HG02678 (cell line): ENCODE results near the gene APOA1.
"Not testable (repeated sequence)": the region's sequence is repeated elsewhere in the genome, so short reads cannot be mapped to it uniquely, and the experiment has no call there.

Experiments
- ATAC-seq: cut with Tn5 transposase; IDR thresholded peaks from one replicate; pipeline ENCODE4 v1.9.1; 2021; ENCODE audit warnings: mild to moderate bottlenecking, moderate library complexity; ENCODE audit not compliant: unreplicated experiment

Gene APOA1

DNA sequence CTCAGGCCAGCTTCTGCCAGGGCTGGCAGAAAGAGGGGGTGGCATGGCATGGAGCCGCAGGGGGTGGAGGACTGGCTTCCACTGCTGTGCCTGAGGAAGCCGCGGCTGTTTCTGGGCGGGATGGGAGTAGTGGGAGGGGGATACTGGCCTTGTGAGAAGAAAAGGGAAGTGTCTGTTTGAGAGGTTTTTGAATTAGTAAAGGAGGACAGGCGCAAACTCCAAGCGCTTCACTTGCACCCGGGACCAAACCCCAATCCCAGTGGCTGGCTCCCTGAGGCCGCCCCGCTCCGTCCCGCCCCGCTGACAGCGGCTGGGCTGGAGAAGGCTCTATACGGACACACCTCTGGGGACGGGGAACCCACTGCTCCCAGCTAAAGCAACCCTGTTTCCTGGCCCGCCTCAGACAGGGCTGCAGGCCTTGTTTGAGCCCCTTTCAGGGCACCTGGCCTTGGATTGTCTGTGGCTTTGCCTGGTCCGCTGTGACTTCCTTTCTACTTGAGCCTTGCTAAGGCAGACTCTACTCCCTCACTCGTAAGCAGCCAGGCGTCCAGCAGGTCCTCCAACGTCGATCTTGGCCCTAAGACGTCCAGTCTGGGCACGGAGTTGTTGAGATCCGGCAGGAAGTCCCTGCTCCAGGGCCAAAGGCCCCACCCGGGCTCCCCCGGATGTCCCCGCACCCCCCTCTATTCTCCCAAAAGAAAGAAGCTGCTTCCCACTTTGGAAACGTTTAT is 2.2 kb downstream of the APOA1 start:
- ATAC-seq, result no peak

DNA sequence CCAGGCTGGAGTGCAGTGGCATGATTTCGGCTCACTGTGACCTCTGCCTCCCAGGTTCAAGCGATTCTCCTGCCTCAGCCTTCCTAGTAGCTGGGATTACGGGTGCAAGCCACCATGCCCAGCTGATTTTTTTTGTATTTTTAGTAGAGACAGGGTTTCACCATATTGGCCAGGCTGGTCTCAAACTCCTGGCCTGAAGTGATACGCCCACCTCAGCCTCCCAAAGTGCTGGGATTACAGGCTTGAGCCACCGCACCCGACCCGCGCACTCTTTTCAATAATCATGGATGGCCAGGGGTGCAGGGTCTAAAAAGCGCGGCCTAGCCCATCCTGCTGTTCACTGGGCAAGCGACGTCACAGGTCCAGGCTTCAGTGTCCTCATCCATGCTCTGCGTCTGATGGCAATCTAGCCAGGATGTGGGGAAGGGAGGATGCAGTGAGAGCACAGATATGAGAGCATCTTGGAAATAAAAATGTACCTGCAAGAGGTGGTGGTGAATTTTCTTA is 2.8 kb downstream of the APOA1 start:
- not testable (repeated sequence) for ATAC-seq

DNA sequence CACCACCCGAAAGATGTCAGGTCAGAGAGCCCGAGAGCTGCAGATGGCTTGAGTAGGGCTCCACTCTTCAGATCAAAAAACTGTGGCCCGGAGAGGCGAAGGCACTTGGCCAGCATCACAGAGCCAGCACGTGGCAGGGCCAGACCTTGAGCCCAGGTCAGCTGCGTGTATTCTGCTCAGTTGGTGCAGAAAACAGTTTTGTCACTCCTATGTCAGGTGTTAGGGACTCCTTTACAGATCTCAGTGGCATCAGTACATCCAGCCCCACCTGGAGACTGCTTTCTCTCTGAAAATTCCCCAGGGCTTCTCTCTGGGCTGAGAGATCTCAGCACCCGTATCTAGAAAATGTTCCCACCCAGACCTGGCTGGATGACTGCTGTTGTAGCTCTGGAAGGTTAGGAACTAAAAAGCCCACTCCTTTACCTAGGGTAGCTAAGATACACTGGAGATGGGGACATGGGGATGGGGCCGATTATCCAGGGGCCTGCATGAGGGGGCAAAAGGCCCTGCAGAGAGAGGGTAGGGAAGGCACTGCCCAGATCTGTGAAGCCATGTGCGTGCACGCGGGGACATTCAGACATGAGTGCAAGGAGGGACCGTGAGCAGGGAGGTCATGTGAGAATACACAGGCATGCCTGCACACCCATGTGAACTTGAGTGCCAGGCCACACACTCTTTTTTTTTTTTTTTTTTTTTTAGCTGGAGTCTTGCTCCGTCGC is 3.4 kb downstream of the APOA1 start:
- ATAC-seq, result no peak

DNA sequence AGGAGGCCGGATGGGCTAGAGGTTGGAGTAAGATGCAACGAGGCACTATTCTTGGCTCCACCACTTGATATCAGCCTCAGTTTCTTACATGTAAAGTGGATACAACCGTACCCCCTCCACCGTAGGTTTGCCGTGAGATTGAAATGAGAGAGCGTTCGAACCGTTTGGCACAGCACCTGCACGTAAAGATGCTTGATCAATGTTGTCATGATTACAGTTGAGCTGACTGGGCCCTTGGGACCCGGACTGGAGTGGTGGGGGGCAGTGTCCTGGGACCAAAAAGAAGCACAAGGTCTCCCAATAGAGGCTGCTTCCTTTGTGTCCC is 4.0 kb downstream of the APOA1 start:
- ATAC-seq, result no peak

DNA sequence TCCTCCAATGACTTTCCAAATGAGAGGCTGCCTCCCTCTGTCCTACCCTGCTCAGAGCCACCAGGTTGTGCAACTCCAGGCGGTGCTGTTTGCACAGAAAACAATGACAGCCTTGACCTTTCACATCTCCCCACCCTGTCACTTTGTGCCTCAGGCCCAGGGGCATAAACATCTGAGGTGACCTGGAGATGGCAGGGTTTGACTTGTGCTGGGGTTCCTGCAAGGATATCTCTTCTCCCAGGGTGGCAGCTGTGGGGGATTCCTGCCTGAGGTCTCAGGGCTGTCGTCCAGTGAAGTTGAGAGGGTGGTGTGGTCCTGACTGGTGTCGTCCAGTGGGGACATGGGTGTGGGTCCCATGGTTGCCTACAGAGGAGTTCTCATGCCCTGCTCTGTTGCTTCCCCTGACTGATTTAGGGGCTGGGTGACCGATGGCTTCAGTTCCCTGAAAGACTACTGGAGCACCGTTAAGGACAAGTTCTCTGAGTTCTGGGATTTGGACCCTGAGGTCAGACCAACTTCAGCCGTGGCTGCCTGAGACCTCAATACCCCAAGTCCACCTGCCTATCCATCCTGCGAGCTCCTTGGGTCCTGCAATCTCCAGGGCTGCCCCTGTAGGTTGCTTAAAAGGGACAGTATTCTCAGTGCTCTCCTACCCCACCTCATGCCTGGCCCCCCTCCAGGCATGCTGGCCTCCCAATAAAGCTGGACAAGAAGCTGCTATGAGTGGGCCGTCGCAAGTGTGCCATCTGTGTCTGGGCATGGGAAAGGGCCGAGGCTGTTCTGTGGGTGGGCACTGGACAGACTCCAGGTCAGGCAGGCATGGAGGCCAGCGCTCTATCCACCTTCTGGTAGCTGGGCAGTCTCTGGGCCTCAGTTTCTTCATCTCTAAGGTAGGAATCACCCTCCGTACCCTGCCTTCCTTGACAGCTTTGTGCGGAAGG is 4.8 kb downstream of the APOA1 start:
- ATAC-seq, result no peak

DNA sequence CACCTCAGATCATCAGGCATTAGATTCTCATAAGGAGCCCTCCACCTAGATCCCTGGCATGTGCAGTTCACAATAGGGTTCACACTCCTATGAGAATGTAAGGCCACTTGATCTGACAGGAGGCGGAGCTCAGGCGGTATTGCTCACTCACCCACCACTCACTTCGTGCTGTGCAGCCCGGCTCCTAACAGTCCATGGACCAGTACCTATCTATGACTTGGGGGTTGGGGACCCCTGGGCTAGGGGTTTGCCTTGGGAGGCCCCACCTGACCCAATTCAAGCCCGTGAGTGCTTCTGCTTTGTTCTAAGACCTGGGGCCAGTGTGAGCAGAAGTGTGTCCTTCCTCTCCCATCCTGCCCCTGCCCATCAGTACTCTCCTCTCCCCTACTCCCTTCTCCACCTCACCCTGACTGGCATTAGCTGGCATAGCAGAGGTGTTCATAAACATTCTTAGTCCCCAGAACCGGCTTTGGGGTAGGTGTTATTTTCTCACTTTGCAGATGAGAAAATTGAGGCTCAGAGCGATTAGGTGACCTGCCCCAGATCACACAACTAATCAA is 5.6 kb downstream of the APOA1 start:
- no peak for ATAC-seq

DNA sequence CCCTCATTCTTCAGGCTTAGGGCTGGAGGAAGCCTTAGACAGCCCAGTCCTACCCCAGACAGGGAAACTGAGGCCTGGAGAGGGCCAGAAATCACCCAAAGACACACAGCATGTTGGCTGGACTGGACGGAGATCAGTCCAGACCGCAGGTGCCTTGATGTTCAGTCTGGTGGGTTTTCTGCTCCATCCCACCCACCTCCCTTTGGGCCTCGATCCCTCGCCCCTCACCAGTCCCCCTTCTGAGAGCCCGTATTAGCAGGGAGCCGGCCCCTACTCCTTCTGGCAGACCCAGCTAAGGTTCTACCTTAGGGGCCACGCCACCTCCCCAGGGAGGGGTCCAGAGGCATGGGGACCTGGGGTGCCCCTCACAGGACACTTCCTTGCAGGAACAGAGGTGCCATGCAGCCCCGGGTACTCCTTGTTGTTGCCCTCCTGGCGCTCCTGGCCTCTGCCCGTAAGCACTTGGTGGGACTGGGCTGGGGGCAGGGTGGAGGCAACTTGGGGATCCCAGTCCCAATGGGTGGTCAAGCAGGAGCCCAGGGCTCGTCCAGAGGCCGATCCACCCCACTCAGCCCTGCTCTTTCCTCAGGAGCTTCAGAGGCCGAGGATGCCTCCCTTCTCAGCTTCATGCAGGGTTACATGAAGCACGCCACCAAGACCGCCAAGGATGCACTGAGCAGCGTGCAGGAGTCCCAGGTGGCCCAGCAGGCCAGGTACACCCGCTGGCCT is 7.1 kb downstream of the APOA1 start:
- ATAC-seq, result no peak

DNA sequence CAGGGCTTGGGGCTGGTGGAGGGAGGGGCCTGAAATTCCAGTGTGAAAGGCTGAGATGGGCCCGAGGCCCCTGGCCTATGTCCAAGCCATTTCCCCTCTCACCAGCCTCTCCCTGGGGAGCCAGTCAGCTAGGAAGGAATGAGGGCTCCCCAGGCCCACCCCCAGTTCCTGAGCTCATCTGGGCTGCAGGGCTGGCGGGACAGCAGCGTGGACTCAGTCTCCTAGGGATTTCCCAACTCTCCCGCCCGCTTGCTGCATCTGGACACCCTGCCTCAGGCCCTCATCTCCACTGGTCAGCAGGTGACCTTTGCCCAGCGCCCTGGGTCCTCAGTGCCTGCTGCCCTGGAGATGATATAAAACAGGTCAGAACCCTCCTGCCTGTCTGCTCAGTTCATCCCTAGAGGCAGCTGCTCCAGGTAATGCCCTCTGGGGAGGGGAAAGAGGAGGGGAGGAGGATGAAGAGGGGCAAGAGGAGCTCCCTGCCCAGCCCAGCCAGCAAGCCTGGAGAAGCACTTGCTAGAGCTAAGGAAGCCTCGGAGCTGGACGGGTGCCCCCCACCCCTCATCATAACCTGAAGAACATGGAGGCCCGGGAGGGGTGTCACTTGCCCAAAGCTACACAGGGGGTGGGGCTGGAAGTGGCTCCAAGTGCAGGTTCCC is 7.8 kb downstream of the APOA1 start, which contains the start of gene APOC3:
TSS of gene APOC3 (plus strand) at position 383 of the 659 bp plus-strand sequence. CDS start 676 bp downstream, outside the sequence.
- no peak for ATAC-seq

DNA sequence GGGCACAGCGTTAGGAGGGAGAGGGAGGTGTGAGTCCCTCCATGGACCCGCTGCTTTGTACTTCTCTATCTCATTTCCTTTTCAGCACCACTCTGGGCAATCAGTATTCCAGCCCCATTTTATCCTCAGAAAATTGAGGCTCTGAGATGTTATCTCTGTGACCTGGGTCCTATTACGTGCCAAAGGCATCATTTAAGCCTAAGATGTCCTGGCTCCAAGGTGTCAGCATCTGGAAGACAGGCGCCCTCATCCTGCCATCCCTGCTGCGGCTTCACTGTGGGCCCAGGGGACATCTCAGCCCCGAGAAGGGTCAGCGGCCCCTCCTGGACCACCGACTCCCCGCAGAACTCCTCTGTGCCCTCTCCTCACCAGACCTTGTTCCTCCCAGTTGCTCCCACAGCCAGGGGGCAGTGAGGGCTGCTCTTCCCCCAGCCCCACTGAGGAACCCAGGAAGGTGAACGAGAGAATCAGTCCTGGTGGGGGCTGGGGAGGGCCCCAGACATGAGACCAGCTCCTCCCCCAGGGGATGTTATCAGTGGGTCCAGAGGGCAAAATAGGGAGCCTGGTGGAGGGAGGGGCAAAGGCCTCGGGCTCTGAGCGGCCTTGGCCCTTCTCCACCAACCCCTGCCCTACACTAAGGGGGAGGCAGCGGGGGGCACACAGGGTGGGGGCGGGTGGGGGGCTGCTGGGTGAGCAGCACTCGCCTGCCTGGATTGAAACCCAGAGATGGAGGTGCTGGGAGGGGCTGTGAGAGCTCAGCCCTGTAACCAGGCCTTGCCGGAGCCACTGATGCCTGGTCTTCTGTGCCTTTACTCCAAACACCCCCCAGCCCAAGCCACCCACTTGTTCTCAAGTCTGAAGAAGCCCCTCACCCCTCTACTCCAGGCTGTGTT is 8.5 kb downstream of the APOA1 start:
- no peak for ATAC-seq

DNA sequence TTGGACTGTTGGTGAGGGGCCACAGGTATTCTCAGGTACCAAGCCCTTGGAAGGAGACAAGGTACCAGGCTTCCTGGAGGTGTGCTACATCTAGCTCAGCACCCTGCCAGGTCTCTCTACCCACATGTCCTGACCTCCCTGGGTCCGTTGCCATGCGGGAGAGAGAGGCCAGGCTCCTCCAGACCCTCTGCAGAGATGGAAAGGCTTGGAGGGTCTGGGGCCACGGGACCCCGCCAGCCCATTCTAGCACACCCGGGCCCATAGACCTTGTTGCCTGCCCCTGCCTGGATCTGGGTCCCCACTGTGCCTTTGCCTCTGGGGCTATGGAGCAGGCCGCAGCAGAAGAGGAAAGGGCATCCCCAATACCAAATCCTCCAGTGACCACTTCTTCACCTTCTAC is 10.0 kb downstream of the APOA1 start:
- ATAC-seq, result no peak

DNA sequence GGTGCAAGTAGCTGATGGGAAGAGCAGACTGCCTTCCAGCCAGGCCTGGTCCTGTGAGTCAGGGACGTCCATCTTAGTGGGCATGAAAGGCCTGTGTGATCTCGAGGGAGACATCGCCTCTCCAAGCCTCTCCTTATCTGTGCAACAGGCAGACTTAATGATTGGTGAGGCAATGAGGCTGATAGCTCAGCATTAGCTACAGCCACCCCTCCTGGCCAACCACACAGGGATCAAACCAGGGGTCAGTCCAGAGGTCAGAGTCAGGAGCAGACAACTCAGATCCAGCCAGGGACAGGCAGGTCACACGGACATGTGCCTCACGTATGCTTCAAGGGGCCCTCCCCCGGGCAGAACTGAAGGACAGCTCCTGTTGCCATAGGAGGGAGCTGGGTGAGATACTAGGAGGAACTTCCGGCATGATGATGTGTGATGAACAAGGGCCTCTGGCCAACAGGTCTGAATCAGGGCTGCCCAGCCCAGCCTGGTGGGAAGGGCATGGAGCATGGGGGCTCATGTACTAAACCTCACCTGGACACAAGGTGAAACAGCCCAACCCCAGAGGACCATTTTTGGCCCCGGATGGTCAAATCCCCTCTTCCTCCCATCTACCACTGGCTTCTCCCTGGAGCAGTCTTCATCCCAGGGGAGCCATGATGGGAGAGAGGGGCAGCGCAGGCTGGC is 10.5 kb downstream of the APOA1 start:
- ATAC-seq, result no peak

DNA sequence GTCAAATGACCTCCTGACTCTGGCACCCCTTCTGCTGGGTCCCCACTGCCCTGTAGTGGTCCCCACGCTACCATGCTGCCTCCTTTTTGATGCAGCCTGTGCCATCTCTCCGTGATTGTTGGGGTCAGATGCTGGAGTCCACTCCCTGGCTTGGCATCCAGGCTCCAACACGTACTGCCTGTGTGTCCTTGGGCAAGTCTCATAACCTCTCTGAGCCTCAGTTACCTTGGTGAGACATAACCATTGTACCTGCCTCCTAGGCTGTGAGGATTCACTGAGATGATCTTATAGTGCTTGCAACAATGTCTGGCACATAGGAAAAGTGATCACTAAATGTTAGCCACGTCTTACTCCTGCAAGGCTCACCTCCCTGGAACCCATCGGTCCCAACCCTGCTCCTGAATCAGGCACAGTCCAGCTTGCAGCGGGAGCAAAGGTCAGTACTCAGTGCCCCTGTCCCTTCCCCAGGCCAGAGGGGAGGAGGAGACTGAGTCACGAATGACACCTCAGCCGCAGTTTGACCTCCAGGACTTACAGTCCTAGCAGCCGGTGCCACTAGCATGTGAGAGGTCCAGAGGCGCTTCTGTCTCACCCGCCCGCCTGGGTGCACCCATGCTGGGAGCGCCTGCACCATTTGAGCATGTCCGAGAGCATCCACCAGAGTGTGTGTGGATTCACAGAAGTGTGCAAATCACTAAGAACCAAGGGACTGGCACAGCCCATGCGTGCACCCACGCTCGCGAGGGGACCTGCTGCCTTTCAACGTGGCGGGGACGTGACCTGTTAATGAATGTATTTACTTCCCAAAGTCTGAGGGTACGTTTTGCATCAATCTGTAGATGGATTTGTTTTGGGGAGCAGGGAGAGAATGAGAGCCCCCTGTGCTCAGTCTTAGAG is 11.3 kb downstream of the APOA1 start:
- no peak for ATAC-seq

DNA sequence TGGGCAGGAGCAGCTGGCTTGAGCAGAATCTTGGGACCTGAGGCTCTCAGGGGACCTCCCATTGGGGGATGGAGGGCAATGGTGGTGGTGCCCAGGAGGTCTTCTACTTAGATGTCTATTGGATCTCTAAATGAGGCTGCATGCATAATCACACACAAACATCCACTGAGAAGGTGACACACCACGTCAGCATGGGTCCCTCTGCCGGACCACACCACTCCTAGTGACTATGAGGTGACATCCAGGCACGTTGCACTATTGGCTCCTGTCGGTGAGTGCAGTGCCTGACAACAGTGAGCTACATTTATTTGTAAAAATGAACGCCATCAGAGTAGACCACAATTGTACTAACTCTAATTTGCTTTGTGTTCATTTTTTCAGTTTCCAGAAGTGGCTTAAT is 12.0 kb downstream of the APOA1 start:
- ATAC-seq, result no peak

DNA sequence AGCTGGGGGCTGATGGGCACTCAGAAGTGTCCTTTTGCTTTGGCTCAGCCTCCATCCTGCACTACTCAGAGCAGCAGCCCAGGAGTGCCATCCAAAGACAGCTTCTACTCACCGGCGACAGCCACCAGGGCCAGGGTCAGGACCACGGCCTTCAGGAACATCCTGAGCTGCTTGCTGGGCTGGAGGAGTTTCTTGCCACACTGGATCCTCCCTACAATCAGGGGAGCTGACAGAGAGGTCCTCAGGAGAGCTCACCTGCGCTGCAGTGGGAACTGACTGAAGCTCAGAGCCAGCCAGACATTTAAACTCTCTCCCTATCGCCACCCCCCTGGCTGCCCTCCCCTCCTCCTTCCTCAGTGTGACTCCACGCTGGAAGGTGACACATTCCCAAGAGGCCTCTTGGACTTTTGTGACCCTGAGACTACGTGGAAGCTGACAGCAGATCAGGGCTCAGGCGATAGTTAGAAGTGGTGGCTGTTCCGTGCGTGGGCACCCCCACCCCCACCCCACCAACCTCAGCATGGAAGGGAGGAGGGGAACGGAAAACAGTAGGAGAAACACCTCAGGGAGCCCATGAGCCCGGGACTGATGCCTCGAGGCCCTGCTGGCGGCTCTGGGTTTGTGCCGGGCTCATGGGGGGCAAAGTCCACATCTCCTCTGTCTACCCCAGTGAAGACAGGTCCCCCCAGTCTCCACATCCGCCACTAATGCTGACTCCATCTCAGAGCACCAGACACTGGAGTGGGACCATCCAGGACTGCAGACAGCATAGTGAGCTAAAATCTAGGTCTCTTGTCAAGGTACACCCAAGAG is 14.2 kb downstream of the APOA1 start, which contains the start of gene APOA4:
TSS of gene APOA4 (minus strand) at position 274 of the 813 bp plus-strand sequence. CDS start at position 161, 113 bp downstream.
- no peak for ATAC-seq

DNA sequence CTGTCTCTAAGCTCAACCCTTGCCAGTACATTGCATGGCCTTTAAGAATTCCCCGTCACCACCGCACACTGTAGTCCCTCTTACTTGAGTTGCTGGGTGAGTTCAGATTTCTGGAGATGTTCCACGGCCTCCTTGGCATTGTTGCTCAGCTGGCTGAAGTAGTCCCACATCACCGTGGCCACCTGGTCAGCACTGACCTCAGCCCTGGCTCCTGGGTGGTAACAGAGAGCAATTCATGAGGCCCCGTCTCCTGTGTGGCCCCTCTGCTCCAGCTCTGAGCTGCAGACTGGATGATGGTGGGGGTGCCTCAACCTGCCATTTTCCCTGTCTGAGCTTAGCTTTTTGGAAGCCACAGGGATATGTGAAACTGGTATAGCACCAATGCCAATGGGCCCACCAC is 14.8 kb downstream of the APOA1 start:
- ATAC-seq, result no peak
